SU-DHL-6 (cell line): ENCODE results near the gene AGTR1.
"Not testable (repeated sequence)": the region's sequence is repeated elsewhere in the genome, so short reads cannot be mapped to it uniquely, and the experiment has no call there.

Experiments used
- H2AFZ ChIP-seq: fragments of 200-600 bp; sonication (generic); 2 replicates; pipeline ENCODE4 v1.6.1; 2014; ENCODE audit warnings: low read depth, mild to moderate bottlenecking, moderate library complexity, mixed read lengths, antibody characterized with exemption, low read length; ENCODE audit not compliant: severe bottlenecking
- H3F3A ChIP-seq: fragments of 200-600 bp; shearing (Covaris generic); 2 replicates; pipeline ENCODE4 v1.6.0; 2016; ENCODE audit warnings: antibody characterized with exemption, mild to moderate bottlenecking; ENCODE audit not compliant: insufficient read depth
- H3K27ac ChIP-seq: fragments of 200-600 bp; sonication (generic); 2 replicates; pipeline ENCODE4 v1.5.1; 2016; ENCODE audit warnings: low read depth, mild to moderate bottlenecking, low read length, moderate library complexity, mixed read lengths
- H3K27me3 ChIP-seq: fragments of 200-600 bp; sonication (generic), shearing (Covaris generic); 2 replicates; pipeline ENCODE4 v1.6.0; 2014; ENCODE audit warnings: mild to moderate bottlenecking, low read length
- H3K36me3 ChIP-seq: fragments of 200-600 bp; sonication (generic); 2 replicates; pipeline ENCODE4 v1.6.1; 2014; ENCODE audit warnings: mild to moderate bottlenecking, low read length, mixed read lengths
- H3K4me2 ChIP-seq: fragments of 300-600, 200-600 bp; shearing (Covaris generic), sonication (generic); 2 replicates; pipeline ENCODE4 v1.6.0; 2014; ENCODE audit warnings: low read length, low read depth, mild to moderate bottlenecking; ENCODE audit not compliant: poor library complexity, severe bottlenecking
- H3K4me3 ChIP-seq: fragments of 200-600 bp; sonication (generic); 2 replicates; pipeline ENCODE4 v1.5.1; 2014; ENCODE audit warnings: antibody characterized with exemption, low read length, mild to moderate bottlenecking, mixed read lengths; ENCODE audit not compliant: insufficient read depth, poor library complexity, severe bottlenecking
- H3K79me2 ChIP-seq: fragments of 200-600 bp; sonication (generic); 2 replicates; pipeline ENCODE4 v1.6.1; 2014; ENCODE audit warnings: mild to moderate bottlenecking, low read length, moderate library complexity; ENCODE audit not compliant: insufficient read depth
- H3K9ac ChIP-seq: fragments of 200-600 bp; sonication (generic); 2 replicates; pipeline ENCODE4 v1.7.0; 2014; ENCODE audit warnings: mild to moderate bottlenecking, low read length
- H3K9me2 ChIP-seq: fragments of 200-600 bp; sonication (generic); replicated peaks from 2 replicates; pipeline ENCODE4 v1.6.1; 2014; ENCODE audit warnings: low read length; ENCODE audit not compliant: insufficient read depth
- H3K9me3 ChIP-seq: fragments of 200-600 bp; sonication (generic); 2 replicates; pipeline ENCODE4 v1.6.1; 2014; ENCODE audit warnings: low read length, mixed read lengths; ENCODE audit not compliant: insufficient read depth
- H4K20me1 ChIP-seq: fragments of 200-600 bp; sonication (generic); 2 replicates; pipeline ENCODE4 v1.6.1; 2014; ENCODE audit warnings: low read depth, mild to moderate bottlenecking, antibody characterized with exemption, low read length, moderate library complexity, mixed read lengths
- EZH2phosphoT487 ChIP-seq: fragments of 200-600 bp; sonication (generic), shearing (Covaris generic); conservative IDR thresholded peaks from 2 replicates; pipeline ENCODE4 v1.6.1; 2018; ENCODE audit warnings: mild to moderate bottlenecking, antibody characterized with exemption, low read length, moderate library complexity, mixed read lengths
- TF ChIP-seq, protein P1 (sequence below): fragments of 200-600 bp; sonication (generic); IDR thresholded peaks from one replicate; pipeline ENCODE4 v1.5.1; 2017; ENCODE audit warnings: antibody characterized with exemption, mild to moderate bottlenecking, low read length, moderate library complexity; ENCODE audit not compliant: insufficient read depth, poor library complexity, severe bottlenecking

AGTR1 gene

DNA sequence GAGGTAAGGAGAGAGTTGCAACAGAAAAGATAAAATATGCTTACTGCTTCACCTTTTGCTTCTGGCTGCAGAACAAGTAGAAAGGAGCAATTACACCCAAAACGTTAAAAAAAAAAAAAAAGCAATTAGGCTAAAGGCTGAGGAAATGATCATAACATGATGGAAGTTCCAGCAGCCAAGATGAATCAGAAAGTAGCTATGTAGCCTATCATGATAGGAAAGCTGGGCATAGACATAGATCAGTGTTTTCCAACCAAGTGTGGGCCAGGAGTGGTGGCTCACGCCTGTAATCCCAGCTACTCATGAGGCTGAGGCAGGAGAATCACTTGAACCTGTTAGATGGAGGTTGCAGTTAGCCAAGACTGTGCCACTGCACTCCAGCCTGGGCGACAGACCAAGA lies 52.6 kb downstream of the AGTR1 start:
- H2AFZ ChIP-seq: no peak overlapping the region
- no peak overlapping the region for H3K4me3 ChIP-seq
- no peaks in the 10 kb centered on the region for H3K9me2 ChIP-seq
- H3K9me3 ChIP-seq: no peaks in the 10 kb centered on the region
- no peak for TF ChIP-seq EZH2phosphoT487
- TF ChIP-seq, protein P1, sequence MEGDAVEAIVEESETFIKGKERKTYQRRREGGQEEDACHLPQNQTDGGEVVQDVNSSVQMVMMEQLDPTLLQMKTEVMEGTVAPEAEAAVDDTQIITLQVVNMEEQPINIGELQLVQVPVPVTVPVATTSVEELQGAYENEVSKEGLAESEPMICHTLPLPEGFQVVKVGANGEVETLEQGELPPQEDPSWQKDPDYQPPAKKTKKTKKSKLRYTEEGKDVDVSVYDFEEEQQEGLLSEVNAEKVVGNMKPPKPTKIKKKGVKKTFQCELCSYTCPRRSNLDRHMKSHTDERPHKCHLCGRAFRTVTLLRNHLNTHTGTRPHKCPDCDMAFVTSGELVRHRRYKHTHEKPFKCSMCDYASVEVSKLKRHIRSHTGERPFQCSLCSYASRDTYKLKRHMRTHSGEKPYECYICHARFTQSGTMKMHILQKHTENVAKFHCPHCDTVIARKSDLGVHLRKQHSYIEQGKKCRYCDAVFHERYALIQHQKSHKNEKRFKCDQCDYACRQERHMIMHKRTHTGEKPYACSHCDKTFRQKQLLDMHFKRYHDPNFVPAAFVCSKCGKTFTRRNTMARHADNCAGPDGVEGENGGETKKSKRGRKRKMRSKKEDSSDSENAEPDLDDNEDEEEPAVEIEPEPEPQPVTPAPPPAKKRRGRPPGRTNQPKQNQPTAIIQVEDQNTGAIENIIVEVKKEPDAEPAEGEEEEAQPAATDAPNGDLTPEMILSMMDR: no peak
- no peak overlapping the region for H3K9ac ChIP-seq
- H4K20me1 ChIP-seq: no peaks in the 10 kb centered on the region
- no peaks in the 10 kb centered on the region for H3F3A ChIP-seq
- no peak overlapping the region for H3K4me2 ChIP-seq
- H3K27me3 ChIP-seq: no peaks in the 10 kb centered on the region
- no peaks in the 10 kb centered on the region for H3K36me3 ChIP-seq
- no peak overlapping the region for H3K27ac ChIP-seq
- H3K79me2 ChIP-seq: no peaks in the 10 kb centered on the region

DNA sequence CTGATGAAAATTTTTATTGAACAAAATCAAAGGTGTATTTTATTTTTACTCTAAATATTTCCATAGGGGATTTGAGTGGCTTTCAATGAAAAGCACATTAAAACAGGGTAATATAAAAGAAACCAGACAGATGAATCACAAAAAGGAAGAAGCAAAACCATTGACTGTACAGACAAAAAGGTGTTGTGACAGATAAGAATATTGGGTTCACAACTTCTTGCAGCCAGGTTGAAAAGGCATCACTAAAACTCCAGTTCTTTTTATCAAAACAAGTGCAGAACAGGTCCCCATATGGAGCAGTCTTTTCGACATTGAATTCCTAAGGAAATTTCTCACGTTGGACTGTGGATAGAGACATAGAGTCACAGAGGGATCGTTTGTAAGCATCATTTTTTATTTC lies 53.8 kb downstream of the AGTR1 start:
- no peak overlapping the region for H3K27ac ChIP-seq
- no peaks in the 10 kb centered on the region for H3K27me3 ChIP-seq
- H3K36me3 ChIP-seq: no peaks in the 10 kb centered on the region
- H3K9me3 ChIP-seq: no peaks in the 10 kb centered on the region
- TF ChIP-seq, protein P1: no peak
- TF ChIP-seq EZH2phosphoT487: no peak
- H3F3A ChIP-seq: no peaks in the 10 kb centered on the region
- no peak overlapping the region for H2AFZ ChIP-seq
- H4K20me1 ChIP-seq: no peaks in the 10 kb centered on the region
- no peaks in the 10 kb centered on the region for H3K9me2 ChIP-seq
- no peaks in the 10 kb centered on the region for H3K79me2 ChIP-seq
- no peak overlapping the region for H3K4me3 ChIP-seq
- H3K4me2 ChIP-seq: no peak overlapping the region
- H3K9ac ChIP-seq: no peak overlapping the region

DNA sequence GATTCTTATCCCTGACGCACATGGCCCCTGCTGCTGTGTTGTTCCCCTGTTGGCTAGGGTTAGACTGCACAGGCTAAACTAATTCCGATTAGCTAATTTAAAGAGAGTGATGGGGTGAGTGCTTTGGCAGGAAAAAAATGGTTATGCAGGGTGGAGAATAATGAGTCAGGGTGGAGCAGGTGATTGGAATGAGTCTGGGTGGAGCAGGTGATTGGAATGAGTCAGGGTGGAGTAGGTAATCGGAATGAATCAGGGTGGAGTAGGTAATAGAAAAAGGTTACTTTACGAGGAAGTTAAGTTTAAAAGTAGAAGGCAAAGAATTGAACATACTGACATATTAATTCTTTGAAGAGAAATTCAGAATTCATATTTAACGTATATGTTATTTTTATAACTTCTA lies 55.7 kb downstream of the AGTR1 start:
- H3K9me2 ChIP-seq, H3K27me3 ChIP-seq, H3F3A ChIP-seq, H3K9me3 ChIP-seq, H3K27ac ChIP-seq, H3K79me2 ChIP-seq, H3K9ac ChIP-seq, H3K4me2 ChIP-seq, H3K36me3 ChIP-seq, H4K20me1 ChIP-seq, H3K4me3 ChIP-seq, H2AFZ ChIP-seq: not testable (repeated sequence)

DNA sequence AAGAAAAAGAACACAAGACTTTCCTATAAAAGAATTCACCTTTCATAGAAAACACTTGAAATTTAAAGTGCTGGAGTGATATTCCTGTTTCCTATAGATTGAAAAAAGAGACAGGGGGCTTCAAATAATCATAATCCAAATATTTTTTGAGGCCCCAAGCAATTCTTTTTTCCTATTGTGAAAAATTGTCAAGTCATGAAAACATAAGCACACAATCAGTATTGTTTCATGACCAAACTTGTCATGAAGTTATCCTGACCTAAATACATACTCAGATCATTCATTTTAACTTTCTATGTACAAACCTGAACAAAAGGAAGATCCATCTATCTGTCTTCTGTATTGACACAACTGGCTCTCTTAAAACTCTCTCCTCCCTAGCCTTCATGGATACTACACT lies 57.9 kb downstream of the AGTR1 start:
- Histone ChIP-seq H3K9me2 (no peaks in the 10 kb centered on the region), H3K9ac (no peak overlapping the region), H3K9me3 (no peaks in the 10 kb centered on the region), H3K27ac (no peak overlapping the region), H3K4me2 (no peak overlapping the region), H3K79me2 (no peaks in the 10 kb centered on the region), H4K20me1 (no peaks in the 10 kb centered on the region), H3F3A (no peaks in the 10 kb centered on the region), H3K4me3 (no peak overlapping the region), H2AFZ (no peak overlapping the region), H3K27me3 (no peaks in the 10 kb centered on the region), H3K36me3 (no peaks in the 10 kb centered on the region)
- TF ChIP-seq, protein P1: no peak
- TF ChIP-seq EZH2phosphoT487: no peak
